GM10248 (cell line): ENCODE measurements around the gene WLS.

Experiments
- CTCF ChIA-PET: fragments of 300-600 bp; sonication (Branson Sonifier 250); formaldehyde crosslinking; extraction: SDS; loops from one replicate; lab custom pipeline; 2021; ENCODE audit warnings: antibody characterized with exemption; lab: Yijun Ruan, JAX
- POLR2A ChIA-PET: fragments of 350-650 bp; sonication (Branson Sonifier 250); formaldehyde crosslinking; extraction: SDS; loops from one replicate; lab custom pipeline; 2020; ENCODE audit warnings: antibody characterized with exemption; lab: Yijun Ruan, JAX
- DNase-seq: peaks from one replicate; pipeline ENCODE4 v3.0.0; 2012; ENCODE audit errors: extremely low spot score
- TF ChIP-seq, protein P1 (sequence below): IDR thresholded peaks from 2 replicates; pipeline ENCODE4 v1.5.1; 2012; ENCODE audit warnings: mild to moderate bottlenecking, low read depth; ENCODE audit errors: extremely low read depth, missing control alignments, control extremely low read depth

Gene WLS

GRCh38 chr1:68221980-68222373, 10.3 kb downstream of the WLS start:
- TF ChIP-seq, protein P1, sequence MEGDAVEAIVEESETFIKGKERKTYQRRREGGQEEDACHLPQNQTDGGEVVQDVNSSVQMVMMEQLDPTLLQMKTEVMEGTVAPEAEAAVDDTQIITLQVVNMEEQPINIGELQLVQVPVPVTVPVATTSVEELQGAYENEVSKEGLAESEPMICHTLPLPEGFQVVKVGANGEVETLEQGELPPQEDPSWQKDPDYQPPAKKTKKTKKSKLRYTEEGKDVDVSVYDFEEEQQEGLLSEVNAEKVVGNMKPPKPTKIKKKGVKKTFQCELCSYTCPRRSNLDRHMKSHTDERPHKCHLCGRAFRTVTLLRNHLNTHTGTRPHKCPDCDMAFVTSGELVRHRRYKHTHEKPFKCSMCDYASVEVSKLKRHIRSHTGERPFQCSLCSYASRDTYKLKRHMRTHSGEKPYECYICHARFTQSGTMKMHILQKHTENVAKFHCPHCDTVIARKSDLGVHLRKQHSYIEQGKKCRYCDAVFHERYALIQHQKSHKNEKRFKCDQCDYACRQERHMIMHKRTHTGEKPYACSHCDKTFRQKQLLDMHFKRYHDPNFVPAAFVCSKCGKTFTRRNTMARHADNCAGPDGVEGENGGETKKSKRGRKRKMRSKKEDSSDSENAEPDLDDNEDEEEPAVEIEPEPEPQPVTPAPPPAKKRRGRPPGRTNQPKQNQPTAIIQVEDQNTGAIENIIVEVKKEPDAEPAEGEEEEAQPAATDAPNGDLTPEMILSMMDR, result no peak
- no peak for DNase-seq
- CTCF ChIA-PET, result interaction anchor here (1.4 kb wide), 1 partner anchor 8 kb away, joined by 3 read pairs; no protein-coding TSS in a partner anchor
- POLR2A ChIA-PET, result no interaction called here

DNA sequence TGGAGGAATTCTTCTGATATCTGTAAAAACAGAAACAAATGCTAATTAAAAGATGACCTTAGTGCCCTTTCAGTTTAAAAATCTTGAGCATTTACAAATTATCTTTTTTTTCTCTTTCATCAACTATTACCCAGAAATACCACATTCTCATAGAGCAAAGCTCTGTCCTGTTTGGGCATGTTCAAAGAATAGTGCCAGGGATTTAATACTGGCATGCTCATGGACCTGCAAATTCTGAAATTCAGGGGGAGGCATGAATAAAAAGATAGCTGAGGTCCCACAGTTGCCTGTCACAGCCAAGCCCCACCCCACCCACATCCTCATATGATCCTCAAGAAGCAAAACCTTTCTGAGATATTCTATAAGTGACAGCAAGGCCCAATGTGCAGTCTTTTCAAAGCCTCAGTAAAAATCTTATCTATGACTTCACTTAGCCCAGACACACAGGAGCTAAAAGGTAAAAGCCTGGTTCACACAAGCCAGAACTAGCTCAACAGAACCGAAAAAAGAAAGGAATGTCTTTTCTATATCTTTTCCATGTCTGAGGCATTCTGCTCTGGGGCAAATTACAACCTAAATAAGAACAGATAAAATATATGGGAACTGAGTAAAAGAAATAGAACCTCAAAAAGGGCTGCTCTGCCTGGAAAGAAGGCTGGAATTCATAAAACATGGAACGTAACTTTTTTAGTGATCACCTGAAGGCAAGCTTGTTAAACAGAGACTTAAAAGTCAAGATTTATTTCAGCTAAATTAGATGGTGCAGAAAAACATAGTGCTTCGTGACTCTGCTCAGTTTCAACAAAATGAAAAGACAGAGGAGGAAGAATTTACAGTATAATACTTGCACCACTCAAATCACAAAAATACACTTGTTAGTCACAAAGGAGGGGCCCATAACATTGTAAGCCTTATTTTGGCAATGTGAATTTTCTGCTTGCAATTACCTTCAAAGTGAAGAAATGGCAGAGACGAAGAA, 11.0 kb downstream of the WLS start:
- DNase-seq, result no peak
- ChIA-PET POLR2A (no interaction called here), CTCF (interaction anchor here (1.4 kb wide), 1 partner anchor 9 kb away, joined by 3 read pairs; no protein-coding TSS in a partner anchor)
- TF ChIP-seq, protein P1, result no peak

- ChIA-PET CTCF (interaction anchor here (1.4 kb wide), 1 partner anchor 10 kb away, joined by 3 read pairs; no protein-coding TSS in a partner anchor), POLR2A (no interaction called here)
- DNase-seq, result no peak
- TF ChIP-seq, protein P1, result no peak
Observed at GRCh38 chr1:68220420-68220819, 11.9 kb downstream of the WLS start.

DNA sequence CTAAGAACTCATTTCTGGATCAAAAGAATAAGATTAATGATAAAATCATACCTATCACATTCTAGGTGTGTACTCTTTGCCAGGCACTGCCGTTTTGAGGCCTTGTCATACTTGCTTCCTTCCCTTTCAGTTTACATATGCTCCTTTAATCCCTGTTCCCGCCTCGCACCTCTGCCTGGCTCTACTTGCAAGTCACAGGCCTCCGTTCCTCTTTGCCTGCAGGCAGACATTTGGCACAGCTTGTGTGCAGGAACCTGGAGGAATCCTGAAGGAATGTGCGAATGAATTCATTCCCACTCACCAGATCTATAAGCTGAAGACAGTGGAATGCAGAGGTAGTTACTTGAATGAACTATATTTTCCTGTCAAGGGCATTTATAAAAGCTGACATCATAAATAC, 13.8 kb downstream of the WLS start:
- POLR2A ChIA-PET, result no interaction called here

DNA sequence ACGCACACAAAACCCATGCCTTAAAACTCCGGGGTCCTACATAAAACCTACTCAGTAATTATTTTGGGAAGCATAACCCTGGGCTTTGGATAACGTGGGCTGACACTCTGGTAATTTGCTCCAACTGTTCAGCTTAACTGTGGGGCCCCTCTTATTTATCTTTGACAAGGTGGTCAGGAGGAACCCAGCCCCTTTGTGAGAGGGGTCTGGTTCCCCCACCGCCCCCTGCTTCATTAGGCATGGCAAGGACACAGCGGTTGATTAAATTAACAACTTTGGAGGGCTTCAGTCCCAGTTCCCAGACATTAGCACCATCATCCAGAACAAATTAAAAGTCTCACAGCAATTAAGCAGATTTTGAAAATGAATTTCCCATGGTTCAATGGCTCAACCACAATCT, 14.7 kb downstream of the WLS start:
- CTCF ChIA-PET, result no interaction called here
- POLR2A ChIA-PET, result no interaction called here
- DNase-seq, result no peak
- TF ChIP-seq, protein P1, result no peak

More for the DNA sequence above, 13.8 kb downstream of the WLS start:
- TF ChIP-seq, protein P1, result no peak
- no peak for DNase-seq
- CTCF ChIA-PET, result no interaction called here

DNA sequence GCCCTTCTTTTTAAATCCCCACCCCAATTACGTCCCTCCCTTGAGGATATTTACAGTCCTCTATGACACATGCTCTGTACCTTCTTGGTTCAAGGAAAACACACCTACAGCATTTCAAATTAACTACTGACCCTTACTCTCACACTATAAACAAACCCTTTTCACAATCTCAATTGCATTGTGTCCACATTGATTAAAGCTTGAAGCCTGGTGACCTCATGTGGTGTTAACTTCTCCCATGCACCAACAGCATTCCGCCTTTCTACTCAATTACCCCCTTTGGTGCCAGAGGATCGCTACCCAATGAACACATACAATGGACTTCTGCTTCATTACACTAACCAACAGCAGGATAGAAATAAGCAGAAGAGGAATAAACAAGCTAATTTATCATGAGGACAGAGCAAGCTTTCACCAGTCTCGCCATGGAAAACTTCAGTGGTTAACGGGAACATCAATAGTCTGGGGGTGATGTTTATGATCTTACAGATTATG, 15.2 kb downstream of the WLS start:
- no peak for DNase-seq
- TF ChIP-seq, protein P1, result no peak
- POLR2A ChIA-PET, result no interaction called here
- CTCF ChIA-PET, result no interaction called here
